ENCODE results near the gene SHISAL2A.

SHISAL2A gene

GRCh38 chr1:52632732-52633290 is at the start of gene SHISAL2A:
Gene SHISAL2A (plus strand): TSS chr1:52633168. CDS start chr1:52633494, 326 bp downstream.
- no peak for TF ChIP-seq CTCF (IDR thresholded peaks at IDR 0.05; ENCODE audit: low read depth, low read length)
- in situ Hi-C loops (cut with HindIII; ENCODE audit: low sequenced_read_pairs), result no loop called here
- no peak for DNase-seq (ENCODE audit: low read depth, low spot score)
- peak within 1 kb of the TSS; percentile 12 for H3K4me3 ChIP-seq (ENCODE audit: low read depth, low read length)

GRCh38 chr1:52585474-52585873 is 47.5 kb upstream of the SHISAL2A start:
- no peak for TF ChIP-seq CTCF (IDR thresholded peaks at IDR 0.05; ENCODE audit: low read depth, low read length)
- no peak overlapping the region for H3K4me3 ChIP-seq (ENCODE audit: low read depth, low read length)
- in situ Hi-C loops (cut with HindIII; ENCODE audit: low sequenced_read_pairs), result no loop called here
- DNase-seq (ENCODE audit: low read depth, low spot score), result no peak

GRCh38 chr1:52588027-52588426 is 44.9 kb upstream of the SHISAL2A start:
- DNase-seq (ENCODE audit: low read depth, low spot score), result no peak
- in situ Hi-C loops (cut with HindIII; ENCODE audit: low sequenced_read_pairs), result no loop called here
- H3K4me3 ChIP-seq (ENCODE audit: low read depth, low read length), result no peak overlapping the region
- no peak for TF ChIP-seq CTCF (IDR thresholded peaks at IDR 0.05; ENCODE audit: low read depth, low read length)

GRCh38 chr1:52588535-52588934 is 44.4 kb upstream of the SHISAL2A start:
- no peak for TF ChIP-seq CTCF (IDR thresholded peaks at IDR 0.05; ENCODE audit: low read depth, low read length)
- H3K4me3 ChIP-seq (ENCODE audit: low read depth, low read length), result no peak overlapping the region
- in situ Hi-C loops (cut with HindIII; ENCODE audit: low sequenced_read_pairs), result no loop called here
- no peak for DNase-seq (ENCODE audit: low read depth, low spot score)

GRCh38 chr1:52590266-52590665 is 42.7 kb upstream of the SHISAL2A start:
- in situ Hi-C loops (cut with HindIII; ENCODE audit: low sequenced_read_pairs), result no loop called here
- no peak for DNase-seq (ENCODE audit: low read depth, low spot score)
- H3K4me3 ChIP-seq (ENCODE audit: low read depth, low read length), result no peak overlapping the region
- TF ChIP-seq CTCF (IDR thresholded peaks at IDR 0.05; ENCODE audit: low read depth, low read length), result no peak

GRCh38 chr1:52592637-52593323 is 40.2 kb upstream of the SHISAL2A start:
- no peak overlapping the region for H3K4me3 ChIP-seq (ENCODE audit: low read depth, low read length)
- TF ChIP-seq CTCF (IDR thresholded peaks at IDR 0.05; ENCODE audit: low read depth, low read length), result no peak
- DNase-seq (ENCODE audit: low read depth, low spot score), result no peak
- in situ Hi-C loops (cut with HindIII; ENCODE audit: low sequenced_read_pairs), result no loop called here

Data from astrocyte of the spinal cord (primary cell).